GM12891 (cell line): ENCODE measurements around the gene GRIK4.

Experiments
- PAX5 ChIP-seq: IDR thresholded peaks from 2 replicates; pipeline ENCODE4 v1.6.1; 2011; ENCODE audit warnings: low read length, moderate library complexity, mild to moderate bottlenecking; ENCODE audit not compliant: insufficient read depth, severe bottlenecking
- POLR2A ChIP-seq: IDR thresholded peaks from 2 replicates; pipeline ENCODE4 v1.6.1; 2011; ENCODE audit warnings: low read depth, low read length, control low read depth
- POLR2AphosphoS5 ChIP-seq: IDR thresholded peaks from 2 replicates; pipeline ENCODE4 v1.6.1; 2011; ENCODE audit warnings: low read depth, low read length, control low read depth
- POU2F2 ChIP-seq: IDR thresholded peaks from 2 replicates; pipeline ENCODE4 v1.6.1; 2011; ENCODE audit warnings: low read depth, mild to moderate bottlenecking, control low read depth, low read length, moderate library complexity
- SPI1 ChIP-seq: IDR thresholded peaks from 2 replicates; pipeline ENCODE4 v1.6.1; 2011; ENCODE audit warnings: low read depth, low read length, control low read depth
- TAF1 ChIP-seq: IDR thresholded peaks from 2 replicates; pipeline ENCODE4 v1.6.1; 2011; ENCODE audit warnings: low read depth, low read length, control low read depth

- no peak for TF ChIP-seq TAF1
- no peak for TF ChIP-seq POLR2A
- TF ChIP-seq POLR2AphosphoS5, result no peak
- TF ChIP-seq POU2F2, result no peak
- TF ChIP-seq SPI1, result no peak
- TF ChIP-seq PAX5, result no peak
Measured at GRCh38 chr11:120912915-120913314, 401.4 kb downstream of the GRIK4 start.
